Middle frontal gyrus (tissue), 1 donor: ENCODE data around the gene TMEM106C.

ENCODE experiments used
- DNase-seq: peaks from one replicate; pipeline ENCODE4 v3.0.0-alpha.2; 2015; ENCODE audit warnings: low spot score; ENCODE audit errors: extremely low spot score

The TMEM106C gene, protein sequence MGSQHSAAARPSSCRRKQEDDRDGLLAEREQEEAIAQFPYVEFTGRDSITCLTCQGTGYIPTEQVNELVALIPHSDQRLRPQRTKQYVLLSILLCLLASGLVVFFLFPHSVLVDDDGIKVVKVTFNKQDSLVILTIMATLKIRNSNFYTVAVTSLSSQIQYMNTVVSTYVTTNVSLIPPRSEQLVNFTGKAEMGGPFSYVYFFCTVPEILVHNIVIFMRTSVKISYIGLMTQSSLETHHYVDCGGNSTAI

GRCh38 chr12:47963340-47964040, at the start of gene TMEM106C:
TMEM106C (plus strand) TSS chr12:47963596; CDS start chr12:47964237, 641 bp downstream.
- peak; percentile 88 for DNase-seq

GRCh38 chr12:47920913-47921312, 42.5 kb upstream of the TMEM106C start:
- no peak for DNase-seq

- no peak for DNase-seq
These were observed 41.5 kb upstream of the TMEM106C start for GRCh38 chr12:47921907-47922306.

DNA sequence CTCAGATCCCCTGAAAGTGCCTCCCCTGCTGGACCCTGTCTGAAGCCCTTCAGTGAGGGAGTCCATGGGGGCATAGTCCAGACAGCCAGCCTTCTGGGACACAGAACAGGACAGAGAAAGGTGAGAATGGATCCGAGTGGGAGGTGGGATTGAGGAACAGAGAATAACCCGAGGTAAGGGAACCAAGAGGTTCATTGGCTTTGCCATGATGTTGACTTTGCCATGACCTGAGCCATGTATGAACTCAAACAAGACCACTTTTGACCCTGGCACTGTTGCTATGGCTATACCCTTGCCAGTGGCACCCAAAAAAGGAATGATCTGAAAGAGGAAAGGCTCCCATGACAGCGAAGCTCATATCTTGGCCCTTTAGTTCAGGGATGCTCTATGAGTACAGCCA, 36.0 kb upstream of the TMEM106C start:
- no peak for DNase-seq

DNA sequence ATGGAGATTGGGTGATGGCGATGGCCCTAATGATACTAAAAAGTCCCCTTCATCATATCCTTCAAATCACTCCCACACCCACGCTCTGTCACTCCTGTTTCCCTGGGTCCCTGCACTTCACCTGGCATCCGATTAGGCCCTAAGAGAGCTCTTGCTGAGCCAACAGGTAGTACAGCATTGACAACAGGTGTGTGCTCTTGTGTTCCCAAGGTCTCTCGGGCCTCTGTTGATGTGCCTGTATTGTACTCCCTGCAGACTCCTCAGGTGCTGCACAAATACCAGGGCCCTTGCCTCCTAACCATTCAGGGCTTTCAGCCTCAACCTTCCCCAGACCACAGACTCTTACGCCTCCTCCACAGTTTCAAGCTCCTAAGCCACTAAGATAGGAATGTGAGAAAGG, 32.8 kb upstream of the TMEM106C start:
- DNase-seq: no peak

GRCh38 chr12:47931187-47931586, 32.2 kb upstream of the TMEM106C start:
- no peak for DNase-seq

- DNase-seq: no peak
These were observed 28.2 kb upstream of the TMEM106C start for GRCh38 chr12:47935184-47935583.

DNA sequence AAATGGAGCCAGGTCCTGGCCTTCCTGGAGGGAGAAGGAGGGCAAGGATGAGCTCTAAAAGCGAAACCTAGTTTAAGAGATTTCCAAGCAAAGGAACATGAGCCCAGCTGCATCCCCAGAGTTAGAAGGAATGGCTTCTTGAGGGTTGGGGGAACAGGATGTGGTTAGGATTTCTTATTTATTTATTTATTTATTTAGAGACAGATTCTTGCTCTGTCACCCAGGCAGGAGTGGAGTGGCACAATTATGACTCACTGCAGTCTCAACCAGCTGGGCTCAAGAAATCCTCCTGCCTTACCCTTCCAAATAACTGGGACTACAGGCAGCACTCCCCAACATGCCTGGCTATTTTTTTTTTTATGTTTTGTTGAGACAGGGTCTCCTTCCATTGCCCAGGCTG, 25.3 kb upstream of the TMEM106C start:
- no peak for DNase-seq

GRCh38 chr12:47938594-47938993, 24.8 kb upstream of the TMEM106C start:
- DNase-seq: no peak

GRCh38 chr12:47939009-47939601, 24.3 kb upstream of the TMEM106C start:
- no peak for DNase-seq

GRCh38 chr12:47940773-47941474, 22.5 kb upstream of the TMEM106C start:
- DNase-seq: no peak

DNA sequence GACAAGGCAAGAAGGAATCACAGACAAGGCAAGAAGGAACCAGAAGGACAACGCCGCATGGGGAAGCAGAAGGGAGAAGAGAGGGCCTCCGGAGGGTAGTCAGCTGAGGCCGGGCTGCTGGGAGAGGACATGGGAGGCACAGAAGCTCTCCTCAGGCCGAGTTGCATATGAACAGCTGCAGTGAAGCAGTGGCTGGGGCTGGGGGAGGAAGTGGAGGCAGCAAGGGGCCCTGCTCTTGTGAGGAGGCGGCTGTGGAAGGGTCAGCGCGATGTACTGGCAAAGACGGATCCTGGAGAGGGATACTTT, 22.0 kb upstream of the TMEM106C start:
- no peak for DNase-seq

GRCh38 chr12:47941871-47942613, 21.4 kb upstream of the TMEM106C start:
- DNase-seq: no peak

DNA sequence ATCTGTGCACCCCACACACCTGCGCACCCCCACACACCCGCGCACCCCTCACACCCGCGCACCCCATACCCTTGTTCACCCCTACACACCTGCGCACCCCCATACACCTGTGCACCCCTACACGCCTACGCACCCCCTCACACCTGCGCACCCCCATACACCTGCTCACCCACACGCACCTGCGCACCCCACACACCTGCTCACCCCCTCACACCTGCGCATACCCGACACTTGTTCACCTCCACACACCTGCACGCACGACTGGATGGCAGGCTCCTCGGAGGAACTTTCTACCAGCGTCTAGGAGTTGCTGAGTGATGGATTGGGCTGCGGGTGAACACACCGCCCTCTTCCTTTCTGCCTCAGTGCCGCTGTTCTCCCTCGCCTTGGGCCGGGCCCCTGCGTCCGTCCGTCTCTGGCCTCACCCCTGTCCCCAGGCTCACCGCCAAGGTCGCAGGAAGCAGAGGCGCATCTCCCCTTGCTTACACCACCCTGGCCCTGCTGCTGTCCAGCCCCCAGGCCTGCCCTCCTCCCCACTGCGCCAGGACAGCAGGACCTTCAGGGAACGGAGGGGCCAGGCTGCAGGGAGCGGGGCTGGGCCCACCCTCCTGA, 20.7 kb upstream of the TMEM106C start:
- DNase-seq: no peak

- DNase-seq: no peak
These were observed 19.6 kb upstream of the TMEM106C start for GRCh38 chr12:47943623-47944340.

GRCh38 chr12:47944685-47945340, 18.6 kb upstream of the TMEM106C start:
- no peak for DNase-seq

- DNase-seq: no peak
These were observed 18.1 kb upstream of the TMEM106C start for GRCh38 chr12:47945341-47945728.

DNA sequence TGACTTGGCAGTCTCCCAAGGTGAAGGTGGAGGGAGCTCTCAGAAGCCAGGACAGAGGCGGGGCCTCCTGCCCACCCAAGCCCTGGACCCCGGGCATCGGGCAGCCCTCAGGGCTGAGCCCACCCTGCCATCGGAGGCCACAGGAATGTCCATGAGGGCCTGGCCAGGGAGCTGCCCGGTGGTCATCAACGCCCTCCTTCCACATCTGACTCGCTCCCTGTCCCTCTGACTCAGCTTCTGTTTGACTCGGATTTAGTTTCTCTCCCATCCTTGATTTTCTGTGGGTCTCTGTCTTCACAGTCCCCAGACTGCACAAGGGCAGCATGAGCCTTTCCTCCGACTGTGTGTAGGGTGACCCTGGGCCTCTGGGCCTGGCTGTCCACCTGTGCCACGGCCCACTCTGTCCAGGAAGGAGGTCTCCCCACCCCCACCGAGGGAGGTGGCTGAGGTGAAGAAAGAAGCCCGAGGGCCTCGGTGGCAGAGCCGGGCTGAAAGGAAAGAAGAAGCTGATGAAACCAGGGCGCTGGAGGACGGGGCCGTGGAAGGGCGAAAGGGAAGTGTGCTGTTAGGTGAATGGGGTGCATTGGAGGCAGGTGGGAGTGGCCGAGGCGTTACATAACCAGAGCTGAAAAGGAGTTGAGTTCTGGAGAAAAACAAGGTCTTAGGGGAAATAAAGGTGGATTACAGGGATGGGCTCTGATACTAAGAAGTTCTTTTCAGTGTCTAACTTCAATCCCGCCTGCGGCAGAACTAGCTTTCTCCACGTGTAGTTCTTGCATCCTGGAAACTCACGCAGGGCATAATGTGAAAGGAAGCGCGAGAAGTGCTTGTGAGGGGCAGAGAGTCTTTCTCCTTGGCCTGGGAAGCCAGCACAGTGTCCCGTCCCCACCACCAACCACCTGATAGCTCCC, 16.7 kb upstream of the TMEM106C start:
- DNase-seq: no peak

DNA sequence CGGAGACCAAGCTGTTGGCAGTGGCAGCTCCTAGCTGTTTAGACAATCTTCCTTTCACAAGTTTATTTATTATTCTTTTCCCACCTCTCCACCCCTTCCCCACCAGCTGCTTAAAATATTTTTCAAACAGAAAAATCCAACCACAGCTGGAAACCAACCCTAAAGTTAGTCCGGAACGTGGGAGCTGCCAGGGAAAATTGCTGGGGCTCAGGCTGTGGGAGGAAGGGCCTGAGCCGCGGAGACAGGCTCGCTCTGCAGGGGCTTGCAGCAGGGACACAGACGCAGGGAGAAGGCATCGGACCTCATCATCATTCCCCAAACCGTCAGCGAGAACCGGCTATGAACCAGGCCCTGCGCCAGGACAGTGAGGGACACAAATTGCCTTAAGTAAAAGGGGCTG, 16.1 kb upstream of the TMEM106C start:
- no peak for DNase-seq
